GM10266 (cell line): ENCODE measurements around the gene BYSL.

Experiments
- DNase-seq: peaks from one replicate; pipeline ENCODE4 v3.0.0; 2012; ENCODE audit errors: extremely low spot score
- TF ChIP-seq, protein P1 (sequence below): IDR thresholded peaks from 2 replicates; pipeline ENCODE4 v1.5.1; 2012; ENCODE audit warnings: mild to moderate bottlenecking, low read depth; ENCODE audit not compliant: control insufficient read depth, insufficient read depth; ENCODE audit errors: missing control alignments

The BYSL gene

DNA sequence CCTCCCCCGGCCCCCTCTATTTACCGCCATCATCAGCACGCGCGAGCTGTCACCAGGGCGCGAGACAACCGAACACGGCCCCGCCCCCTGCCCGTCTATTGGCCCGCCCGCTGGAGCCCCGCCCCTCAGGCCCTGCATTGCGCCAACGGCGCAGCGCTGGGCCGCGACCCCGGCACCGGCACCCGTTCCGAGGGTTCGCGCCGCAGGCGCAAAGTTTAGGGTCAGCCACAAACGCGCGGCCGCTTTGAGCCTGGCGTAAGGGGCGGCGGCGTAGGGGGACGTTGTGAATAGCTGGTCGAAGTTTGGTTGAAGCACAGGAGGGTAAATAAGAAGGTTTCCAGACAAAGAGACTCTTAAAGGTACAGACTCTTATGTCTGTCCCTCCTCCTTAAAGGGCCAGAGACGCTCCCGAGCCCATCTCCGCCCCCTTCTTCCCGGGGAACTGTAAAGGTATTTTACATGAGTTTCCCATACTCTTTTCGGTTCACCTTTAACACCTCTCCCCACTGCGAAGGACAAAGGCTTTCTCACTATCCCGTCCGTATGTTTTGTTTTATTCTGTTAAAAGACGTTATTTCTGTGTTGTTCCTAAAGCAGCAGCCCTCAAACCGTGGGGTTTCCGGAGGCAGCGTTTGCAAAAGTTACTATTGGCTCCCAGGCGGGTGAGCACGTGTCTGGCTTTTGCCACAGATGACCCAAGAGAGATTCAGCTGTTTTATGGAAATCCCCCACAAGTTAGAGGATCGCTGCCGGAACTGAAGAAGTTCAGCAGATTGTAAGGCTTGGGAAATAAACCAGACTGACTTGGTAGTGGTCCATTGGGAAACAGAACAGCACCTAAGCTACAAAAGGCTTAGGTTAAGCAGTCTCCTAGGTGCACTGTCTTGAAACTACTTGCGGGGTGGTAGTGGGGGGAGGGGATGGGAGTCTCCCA lies 25.7 kb upstream of the BYSL start, which contains the start of gene USP49:
TSS of gene USP49 (minus strand) at position 76 of the 934 bp plus-strand sequence. CDS start 88,392 bp downstream, outside the sequence.
- DNase-seq: peak; percentile 94
- TF ChIP-seq, protein P1, sequence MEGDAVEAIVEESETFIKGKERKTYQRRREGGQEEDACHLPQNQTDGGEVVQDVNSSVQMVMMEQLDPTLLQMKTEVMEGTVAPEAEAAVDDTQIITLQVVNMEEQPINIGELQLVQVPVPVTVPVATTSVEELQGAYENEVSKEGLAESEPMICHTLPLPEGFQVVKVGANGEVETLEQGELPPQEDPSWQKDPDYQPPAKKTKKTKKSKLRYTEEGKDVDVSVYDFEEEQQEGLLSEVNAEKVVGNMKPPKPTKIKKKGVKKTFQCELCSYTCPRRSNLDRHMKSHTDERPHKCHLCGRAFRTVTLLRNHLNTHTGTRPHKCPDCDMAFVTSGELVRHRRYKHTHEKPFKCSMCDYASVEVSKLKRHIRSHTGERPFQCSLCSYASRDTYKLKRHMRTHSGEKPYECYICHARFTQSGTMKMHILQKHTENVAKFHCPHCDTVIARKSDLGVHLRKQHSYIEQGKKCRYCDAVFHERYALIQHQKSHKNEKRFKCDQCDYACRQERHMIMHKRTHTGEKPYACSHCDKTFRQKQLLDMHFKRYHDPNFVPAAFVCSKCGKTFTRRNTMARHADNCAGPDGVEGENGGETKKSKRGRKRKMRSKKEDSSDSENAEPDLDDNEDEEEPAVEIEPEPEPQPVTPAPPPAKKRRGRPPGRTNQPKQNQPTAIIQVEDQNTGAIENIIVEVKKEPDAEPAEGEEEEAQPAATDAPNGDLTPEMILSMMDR: no peak

DNA sequence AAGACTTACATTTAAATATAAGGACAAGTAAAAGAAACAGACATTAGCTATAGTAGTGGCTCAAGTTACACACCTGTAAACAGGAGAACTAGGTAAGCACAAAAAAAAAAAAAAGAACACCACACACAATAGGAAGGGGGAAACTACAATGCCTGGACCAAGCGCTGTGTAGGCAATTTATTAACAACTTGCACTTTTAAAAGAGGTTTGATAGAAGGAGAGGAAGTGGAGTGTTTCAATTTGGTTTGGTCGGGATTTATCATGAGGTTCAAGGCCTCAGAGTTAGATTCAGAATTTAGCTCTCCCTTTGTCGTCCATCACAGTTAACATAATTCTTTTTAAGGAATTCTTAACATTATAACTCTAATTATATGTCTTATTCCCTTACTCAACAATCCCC lies 25.0 kb upstream of the BYSL start:
- no peak for DNase-seq
- TF ChIP-seq, protein P1: no peak

DNA sequence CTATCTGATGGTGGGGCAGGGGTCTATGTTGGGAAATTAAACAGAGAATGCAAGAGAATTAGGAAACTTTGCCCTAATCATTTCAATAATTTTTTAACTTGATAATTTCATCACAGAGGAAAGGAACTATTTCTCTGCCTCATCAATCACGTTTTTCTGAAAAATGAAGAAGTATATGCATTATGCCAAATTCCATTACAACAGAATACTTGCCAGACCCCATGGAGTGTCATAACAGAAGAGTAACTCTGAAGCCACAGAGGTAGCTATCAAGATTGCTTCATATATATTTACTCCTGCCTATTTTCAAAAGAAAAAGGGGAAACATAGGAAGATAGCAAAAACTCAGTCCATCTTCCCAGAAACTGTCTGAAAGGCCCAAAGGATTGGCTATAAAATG lies 20.4 kb upstream of the BYSL start:
- DNase-seq: no peak
- TF ChIP-seq, protein P1: no peak

DNA sequence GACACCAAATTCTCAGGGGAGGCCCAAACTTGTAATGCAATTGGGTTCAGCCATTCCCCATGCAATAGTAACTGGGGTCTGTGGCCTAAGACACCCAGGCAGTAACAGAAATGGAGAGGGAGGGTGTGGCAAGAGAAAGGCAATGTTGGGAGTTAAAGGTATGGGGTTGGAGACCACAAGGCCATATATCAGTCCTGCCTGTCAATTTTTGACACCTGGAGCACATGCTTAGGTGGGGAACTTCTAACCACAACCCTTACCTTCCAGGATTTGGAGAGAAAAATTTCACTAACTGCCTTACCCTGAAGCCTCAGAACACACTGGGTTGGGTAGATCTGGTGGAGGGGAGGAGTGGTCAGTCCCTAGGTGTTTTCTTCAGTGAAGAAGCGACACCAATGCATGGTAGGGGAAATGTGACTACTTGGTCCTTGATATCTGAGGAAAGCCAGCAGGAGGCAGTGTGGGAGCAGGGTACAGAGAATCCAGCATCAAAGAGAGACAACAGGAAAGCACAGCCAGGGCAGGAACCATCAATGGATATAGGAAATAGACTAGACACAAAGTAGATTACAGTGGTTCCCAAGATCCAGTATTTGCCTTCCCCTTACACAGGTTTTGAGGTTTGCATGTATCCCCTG lies 19.3 kb upstream of the BYSL start:
- TF ChIP-seq, protein P1: peak; percentile 39
- peak; percentile 42 for DNase-seq

DNA sequence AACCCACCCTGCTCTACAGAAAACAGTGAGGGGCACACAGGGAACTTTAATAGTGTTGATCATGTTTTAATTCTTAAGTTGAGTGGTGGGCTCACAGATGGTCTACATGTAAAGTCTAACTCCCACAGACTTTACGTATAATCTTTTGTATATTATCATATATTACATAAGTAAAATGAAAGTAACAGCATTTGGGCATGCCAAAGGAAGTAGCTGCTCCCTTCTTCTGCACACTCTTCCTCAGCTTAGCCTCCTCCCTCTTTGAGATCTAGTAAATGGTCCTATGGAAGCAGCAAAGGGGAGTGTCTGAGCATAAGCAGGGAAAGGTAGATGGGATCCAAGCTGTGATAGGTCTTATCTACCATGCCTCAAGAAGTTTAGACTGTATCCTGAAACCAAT lies 11.6 kb upstream of the BYSL start:
- TF ChIP-seq, protein P1: no peak
- no peak for DNase-seq

DNA sequence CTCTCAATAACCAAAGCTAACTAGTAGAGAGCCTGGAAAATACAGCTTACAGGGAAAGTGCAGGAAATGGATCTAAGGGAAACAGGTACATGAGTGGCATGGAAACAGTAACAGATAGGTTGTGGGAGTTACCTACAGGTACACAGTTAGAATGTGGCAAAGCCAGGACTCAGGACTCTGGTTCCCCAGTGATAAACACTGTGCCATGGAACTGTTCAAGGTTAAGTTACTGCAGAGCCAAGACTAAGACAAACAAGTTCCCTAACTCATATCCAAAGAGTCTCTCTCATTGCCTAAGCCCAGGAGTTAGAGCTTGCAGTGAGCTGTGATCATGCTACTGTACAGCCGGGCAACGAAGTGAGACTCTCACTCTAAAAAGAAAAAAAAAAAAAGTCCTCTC lies 7.0 kb upstream of the BYSL start:
- no peak for DNase-seq
- TF ChIP-seq, protein P1: no peak
